Fibroblast of mammary gland (primary cell): Measurements from ENCODE around the gene TMEM267.
"Not testable (repeated sequence)": the region's sequence is repeated elsewhere in the genome, so short reads cannot be mapped to it uniquely, and the experiment has no call there.

ENCODE experiments used
- DNase-seq: peaks from one replicate; pipeline ENCODE4 v3.0.0-alpha.2; 2010; ENCODE audit warnings: low read depth
- H3K4me3 ChIP-seq: 2 replicates; pipeline ENCODE4 v1.5.1; 2011; ENCODE audit warnings: low read depth, mild to moderate bottlenecking, low read length, moderate library complexity; ENCODE audit not compliant: control insufficient read depth
- TF ChIP-seq, protein P1 (sequence below): conservative IDR thresholded peaks from 2 replicates; pipeline ENCODE4 v1.5.1; 2011; ENCODE audit warnings: low read depth, low read length, inconsistent platforms; ENCODE audit not compliant: control insufficient read depth, insufficient read depth

Gene TMEM267

DNA sequence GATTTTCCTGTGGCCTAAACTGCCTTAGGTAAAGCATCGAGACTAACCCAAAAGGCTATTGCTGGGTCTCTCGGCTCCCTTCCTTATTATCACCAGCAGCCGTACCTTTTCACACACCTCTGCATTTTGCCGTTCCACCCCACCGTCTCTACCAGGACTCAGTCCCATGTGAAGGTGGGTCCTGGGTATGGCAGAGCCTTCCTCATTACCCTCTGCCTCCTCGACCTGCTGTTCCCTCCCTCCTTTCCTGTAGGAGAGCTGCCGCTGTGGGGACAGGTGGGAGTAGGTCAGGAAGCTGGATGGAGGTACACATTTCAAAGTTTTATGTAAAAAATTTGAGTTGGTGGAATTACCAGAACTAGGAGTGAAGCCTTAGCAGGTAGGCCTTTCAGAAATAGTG lies 73.3 kb downstream of the TMEM267 start:
- TF ChIP-seq, protein P1, sequence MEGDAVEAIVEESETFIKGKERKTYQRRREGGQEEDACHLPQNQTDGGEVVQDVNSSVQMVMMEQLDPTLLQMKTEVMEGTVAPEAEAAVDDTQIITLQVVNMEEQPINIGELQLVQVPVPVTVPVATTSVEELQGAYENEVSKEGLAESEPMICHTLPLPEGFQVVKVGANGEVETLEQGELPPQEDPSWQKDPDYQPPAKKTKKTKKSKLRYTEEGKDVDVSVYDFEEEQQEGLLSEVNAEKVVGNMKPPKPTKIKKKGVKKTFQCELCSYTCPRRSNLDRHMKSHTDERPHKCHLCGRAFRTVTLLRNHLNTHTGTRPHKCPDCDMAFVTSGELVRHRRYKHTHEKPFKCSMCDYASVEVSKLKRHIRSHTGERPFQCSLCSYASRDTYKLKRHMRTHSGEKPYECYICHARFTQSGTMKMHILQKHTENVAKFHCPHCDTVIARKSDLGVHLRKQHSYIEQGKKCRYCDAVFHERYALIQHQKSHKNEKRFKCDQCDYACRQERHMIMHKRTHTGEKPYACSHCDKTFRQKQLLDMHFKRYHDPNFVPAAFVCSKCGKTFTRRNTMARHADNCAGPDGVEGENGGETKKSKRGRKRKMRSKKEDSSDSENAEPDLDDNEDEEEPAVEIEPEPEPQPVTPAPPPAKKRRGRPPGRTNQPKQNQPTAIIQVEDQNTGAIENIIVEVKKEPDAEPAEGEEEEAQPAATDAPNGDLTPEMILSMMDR, result no peak
- DNase-seq, result no peak
- no peak overlapping the region for H3K4me3 ChIP-seq

DNA sequence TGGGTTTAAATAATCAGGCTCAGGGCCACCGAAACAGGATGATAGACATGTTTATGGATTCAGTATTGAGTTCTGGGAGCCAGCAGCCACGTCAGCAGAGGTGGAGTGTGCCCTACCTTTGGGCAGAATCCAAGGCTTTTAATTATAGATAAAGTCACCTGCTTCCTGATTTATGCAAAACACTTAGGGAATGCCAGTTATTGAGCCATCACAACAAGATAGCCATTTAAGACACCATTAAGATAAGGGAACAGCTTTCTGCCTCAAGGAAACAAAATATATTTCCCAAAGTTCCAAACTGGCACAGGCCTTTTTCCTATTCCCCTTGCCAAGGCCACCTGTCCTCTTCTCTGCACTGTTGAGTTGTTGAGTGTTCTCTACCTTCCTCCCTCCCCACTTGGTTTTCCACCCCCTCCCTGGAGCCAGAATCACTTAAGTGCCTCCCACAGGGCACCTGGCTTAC lies 73.8 kb downstream of the TMEM267 start:
- no peak overlapping the region for H3K4me3 ChIP-seq
- TF ChIP-seq, protein P1, result no peak
- DNase-seq, result no peak

DNA sequence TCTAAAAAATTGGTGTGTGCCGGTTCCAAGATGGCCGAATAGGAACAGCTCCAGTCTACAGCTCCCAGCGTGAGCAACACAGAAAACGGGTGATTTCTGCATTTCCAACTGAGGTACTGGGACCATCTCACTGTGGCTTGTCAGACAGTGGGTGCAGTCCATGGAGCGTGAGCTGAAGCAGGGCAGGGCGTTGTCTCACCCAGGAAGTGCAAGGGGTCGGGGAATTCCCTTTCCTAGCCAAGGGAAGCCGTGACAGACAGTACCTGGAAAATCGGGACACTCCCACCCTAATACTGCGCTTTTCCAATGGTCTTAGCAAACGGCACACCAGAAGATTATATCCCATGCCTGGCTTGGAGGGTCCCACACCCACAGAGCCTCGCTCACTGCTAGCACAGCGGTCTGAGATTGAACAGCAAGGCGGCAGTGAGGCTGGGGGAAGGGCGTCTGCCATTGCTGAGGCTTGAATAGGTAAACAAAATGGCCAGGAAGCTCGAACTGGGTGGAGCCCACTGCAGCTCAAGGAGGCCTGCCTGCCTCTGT lies 81.1 kb downstream of the TMEM267 start:
- not testable (repeated sequence) for H3K4me3 ChIP-seq, DNase-seq

DNA sequence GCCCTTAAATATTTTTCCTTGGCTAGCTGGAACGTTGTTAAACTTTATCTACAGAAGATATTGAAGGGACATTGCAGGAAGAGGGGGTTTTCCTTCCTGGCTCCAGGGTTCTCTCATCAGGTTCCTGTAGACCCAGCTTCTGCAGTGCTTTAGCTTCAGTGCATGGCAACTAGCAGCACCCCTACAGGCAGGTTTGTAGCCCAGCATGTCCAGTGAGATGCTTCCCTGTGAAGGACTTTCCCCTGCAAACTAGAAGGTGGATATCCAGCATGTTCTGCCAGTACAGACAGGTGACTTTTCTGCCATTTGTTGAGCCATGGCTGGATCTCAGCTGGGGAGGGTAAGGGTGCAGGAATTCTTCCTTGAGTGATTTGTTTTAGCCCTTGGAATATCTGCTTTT lies 81.8 kb downstream of the TMEM267 start:
- no peak overlapping the region for H3K4me3 ChIP-seq
- TF ChIP-seq, protein P1, result peak; percentile 47
- peak; percentile 18 for DNase-seq

DNA sequence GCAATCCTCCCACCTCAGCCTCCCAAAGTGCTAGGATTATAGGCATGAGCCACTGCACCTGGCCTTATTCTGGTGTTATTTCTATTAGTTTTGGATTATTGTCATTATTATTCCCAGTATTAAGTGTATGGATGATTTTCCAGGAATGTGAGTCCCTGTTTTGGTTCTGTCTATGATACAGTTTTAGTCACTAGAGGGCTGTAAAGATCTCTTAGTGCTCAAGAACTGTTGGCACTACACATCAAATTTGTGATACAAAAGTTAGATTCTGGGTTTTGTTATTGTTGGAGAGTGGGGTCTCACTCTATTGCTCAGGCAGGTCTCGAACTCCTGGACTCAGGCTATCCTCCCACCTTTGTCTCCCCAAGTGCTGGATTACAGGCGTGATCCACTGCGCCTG lies 83.6 kb downstream of the TMEM267 start:
- no peak overlapping the region for H3K4me3 ChIP-seq
- TF ChIP-seq, protein P1, result peak; percentile 41
- DNase-seq, result peak; percentile 35

DNA sequence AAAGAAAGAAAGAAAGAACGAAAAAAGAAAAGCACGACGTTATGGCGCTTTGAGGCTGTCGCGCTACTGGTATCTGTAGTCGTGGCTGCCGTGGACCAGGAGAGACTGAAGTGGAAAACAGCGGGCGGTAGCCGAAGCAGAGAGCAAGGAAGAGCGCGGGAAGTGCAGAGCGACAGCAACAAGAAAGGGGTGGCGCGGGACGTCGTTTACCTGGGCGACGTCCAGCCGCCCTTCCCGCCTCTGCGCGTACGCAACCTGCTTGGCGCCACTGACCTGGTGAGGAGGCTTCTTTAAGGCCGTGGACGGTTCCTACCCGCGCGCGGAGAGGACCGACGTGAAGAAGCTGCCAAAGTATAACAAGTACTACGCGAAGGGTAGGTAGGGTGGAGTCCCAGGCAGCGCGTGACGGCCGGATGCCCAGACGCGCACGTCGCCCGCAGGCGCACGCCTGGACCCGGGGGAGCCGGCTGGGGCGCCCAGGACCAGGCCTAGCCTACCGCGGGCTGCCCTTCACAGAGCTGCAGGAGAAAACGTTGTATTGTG lies 86.8 kb downstream of the TMEM267 start:
- DNase-seq, result peak; percentile 11
- peak overlapping the region; percentile 52 for H3K4me3 ChIP-seq
- TF ChIP-seq, protein P1, result no peak
